Parathyroid adenoma (tissue), 2 donors: Measurements from ENCODE around the gene ABCC4.

ENCODE experiments used
- H2AFZ ChIP-seq: fragments of 300-600 bp; sonication (generic); one replicate; pipeline ENCODE4 v1.7.0; 2017; ENCODE audit warnings: antibody characterized with exemption, mild to moderate bottlenecking
- H3K27ac ChIP-seq: fragments of 300-600 bp; sonication (generic); one replicate; pipeline ENCODE4 v1.7.0; 2017
- H3K27me3 ChIP-seq: fragments of 300-600 bp; sonication (generic); one replicate; pipeline ENCODE4 v1.7.0; 2017; ENCODE audit warnings: low read length; ENCODE audit not compliant: control insufficient read depth, insufficient read depth
- H3K36me3 ChIP-seq: fragments of 300-600 bp; sonication (generic); one replicate; pipeline ENCODE4 v1.7.0; 2017; ENCODE audit warnings: low read length; ENCODE audit not compliant: control insufficient read depth, insufficient read depth
- H3K4me1 ChIP-seq: fragments of 300-600 bp; sonication (generic); one replicate; pipeline ENCODE4 v1.7.0; 2017; ENCODE audit warnings: control low read depth
- H3K4me2 ChIP-seq: fragments of 300-600 bp; sonication (generic); one replicate; pipeline ENCODE4 v1.7.0; 2017; ENCODE audit warnings: low read length
- H3K4me3 ChIP-seq: fragments of 300-600 bp; sonication (generic); one replicate; pipeline ENCODE4 v1.7.0; 2017; ENCODE audit warnings: low read depth, low read length
- H3K79me2 ChIP-seq: fragments of 300-600 bp; sonication (generic); one replicate; pipeline ENCODE4 v1.7.0; 2017; ENCODE audit warnings: control low read depth
- H3K9ac ChIP-seq: fragments of 300-600 bp; sonication (generic); one replicate; pipeline ENCODE4 v1.7.0; 2017; ENCODE audit warnings: mild to moderate bottlenecking
- H3K9me3 ChIP-seq: fragments of 300-600 bp; sonication (generic); one replicate; pipeline ENCODE4 v1.7.0; 2017; ENCODE audit warnings: low read length; ENCODE audit not compliant: control insufficient read depth
- TF ChIP-seq, protein P1 (sequence below): fragments of 300-600 bp; sonication (generic); IDR thresholded peaks from one replicate; pipeline ENCODE4 v1.7.0; 2017; ENCODE audit warnings: antibody characterized with exemption, mild to moderate bottlenecking
- donor health status: primary hyperparathyroidism.

Gene ABCC4

GRCh38 chr13:95100525-95101433, 200.5 kb downstream of the ABCC4 start:
- TF ChIP-seq, protein P1, sequence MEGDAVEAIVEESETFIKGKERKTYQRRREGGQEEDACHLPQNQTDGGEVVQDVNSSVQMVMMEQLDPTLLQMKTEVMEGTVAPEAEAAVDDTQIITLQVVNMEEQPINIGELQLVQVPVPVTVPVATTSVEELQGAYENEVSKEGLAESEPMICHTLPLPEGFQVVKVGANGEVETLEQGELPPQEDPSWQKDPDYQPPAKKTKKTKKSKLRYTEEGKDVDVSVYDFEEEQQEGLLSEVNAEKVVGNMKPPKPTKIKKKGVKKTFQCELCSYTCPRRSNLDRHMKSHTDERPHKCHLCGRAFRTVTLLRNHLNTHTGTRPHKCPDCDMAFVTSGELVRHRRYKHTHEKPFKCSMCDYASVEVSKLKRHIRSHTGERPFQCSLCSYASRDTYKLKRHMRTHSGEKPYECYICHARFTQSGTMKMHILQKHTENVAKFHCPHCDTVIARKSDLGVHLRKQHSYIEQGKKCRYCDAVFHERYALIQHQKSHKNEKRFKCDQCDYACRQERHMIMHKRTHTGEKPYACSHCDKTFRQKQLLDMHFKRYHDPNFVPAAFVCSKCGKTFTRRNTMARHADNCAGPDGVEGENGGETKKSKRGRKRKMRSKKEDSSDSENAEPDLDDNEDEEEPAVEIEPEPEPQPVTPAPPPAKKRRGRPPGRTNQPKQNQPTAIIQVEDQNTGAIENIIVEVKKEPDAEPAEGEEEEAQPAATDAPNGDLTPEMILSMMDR: no peak
- H3K36me3 ChIP-seq: peaks cover 6% of the 10 kb centered on the region
- no peaks in the 10 kb centered on the region for H3K9me3 ChIP-seq
- H3K79me2 ChIP-seq: no peaks in the 10 kb centered on the region
- no peak overlapping the region for H3K27ac ChIP-seq
- H3K4me3 ChIP-seq: no peak overlapping the region
- no peak overlapping the region for H2AFZ ChIP-seq
- no peaks in the 10 kb centered on the region for H3K27me3 ChIP-seq
- H3K9ac ChIP-seq: no peak overlapping the region
- H3K4me1 ChIP-seq: no peaks in the 10 kb centered on the region
- H3K4me2 ChIP-seq: no peak overlapping the region

DNA sequence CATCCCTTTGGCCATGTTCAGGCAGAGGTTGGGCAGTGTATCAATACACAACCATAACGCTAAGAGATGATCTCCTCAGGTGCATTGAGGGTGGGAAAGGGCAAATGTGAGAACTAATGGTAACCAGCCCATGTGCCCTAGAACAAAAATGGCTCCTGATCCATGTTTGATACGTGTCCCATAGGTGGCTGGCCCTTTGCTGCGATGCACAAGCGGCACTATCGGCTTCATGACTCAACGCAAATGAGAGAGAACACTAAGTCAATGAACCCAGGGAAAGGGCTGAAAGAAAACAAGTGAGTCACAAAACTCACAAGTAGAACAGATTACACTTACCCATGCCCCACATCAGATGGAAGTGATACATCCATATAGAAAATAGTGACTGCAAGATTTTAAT, 201.7 kb downstream of the ABCC4 start:
- TF ChIP-seq, protein P1: no peak

DNA sequence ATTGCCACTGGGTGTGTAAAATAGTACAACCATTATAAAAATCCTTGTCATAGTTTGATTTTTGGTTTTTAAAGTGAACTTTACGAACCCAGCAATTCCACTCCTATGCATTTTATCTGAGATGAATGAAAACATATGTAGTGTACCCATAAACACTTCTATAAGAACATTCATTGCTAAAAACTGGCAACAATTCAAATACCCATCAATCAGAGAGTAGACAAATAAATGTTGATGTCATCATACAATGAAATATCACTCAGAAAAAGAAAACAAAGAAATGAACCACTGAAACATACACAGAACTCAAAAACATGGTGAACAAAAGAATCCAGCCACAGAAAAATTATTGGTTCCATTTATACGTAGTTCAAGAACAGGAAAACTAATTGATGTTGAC, 202.3 kb downstream of the ABCC4 start:
- Histone ChIP-seq H3K9ac (no peak overlapping the region), H3K36me3 (peaks cover 6% of the 10 kb centered on the region), H2AFZ (no peak overlapping the region), H3K4me1 (no peaks in the 10 kb centered on the region), H3K4me2 (no peak overlapping the region), H3K79me2 (no peaks in the 10 kb centered on the region), H3K27ac (no peak overlapping the region), H3K4me3 (no peak overlapping the region), H3K27me3 (no peaks in the 10 kb centered on the region), H3K9me3 (no peaks in the 10 kb centered on the region)
- TF ChIP-seq, protein P1: no peak

More for the DNA sequence above, 201.7 kb downstream of the ABCC4 start:
- H3K36me3 ChIP-seq: peaks cover 6% of the 10 kb centered on the region
- no peaks in the 10 kb centered on the region for H3K9me3 ChIP-seq
- no peaks in the 10 kb centered on the region for H3K4me1 ChIP-seq
- H2AFZ ChIP-seq: no peak overlapping the region
- H3K9ac ChIP-seq: no peak overlapping the region
- H3K79me2 ChIP-seq: no peaks in the 10 kb centered on the region
- no peak overlapping the region for H3K27ac ChIP-seq
- H3K4me2 ChIP-seq: no peak overlapping the region
- no peaks in the 10 kb centered on the region for H3K27me3 ChIP-seq
- H3K4me3 ChIP-seq: no peak overlapping the region

DNA sequence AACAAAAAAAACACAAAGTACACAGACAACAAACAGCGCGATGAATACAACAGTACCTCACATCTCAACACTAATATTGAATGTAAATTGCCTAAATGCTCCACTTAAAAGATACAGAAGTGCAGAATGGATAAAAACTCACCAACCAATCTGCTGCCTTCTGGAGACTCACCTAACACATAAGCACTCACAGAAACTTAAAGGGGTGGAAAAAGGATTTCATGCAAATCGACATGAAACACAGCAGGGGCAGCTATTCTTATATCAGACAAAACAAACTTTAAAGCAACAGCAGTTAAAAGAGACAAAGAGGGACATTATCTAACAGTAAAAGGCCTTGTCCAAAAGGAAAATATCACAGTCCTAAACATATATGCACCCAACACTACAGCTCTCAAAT, 209.5 kb downstream of the ABCC4 start:
- TF ChIP-seq, protein P1: no peak
- H3K36me3 ChIP-seq: no peaks in the 10 kb centered on the region
- no peaks in the 10 kb centered on the region for H3K9me3 ChIP-seq
- no peaks in the 10 kb centered on the region for H3K79me2 ChIP-seq
- H3K4me1 ChIP-seq: no peaks in the 10 kb centered on the region
- no peak overlapping the region for H3K4me2 ChIP-seq
- no peak overlapping the region for H3K9ac ChIP-seq
- H3K27ac ChIP-seq: no peak overlapping the region
- no peaks in the 10 kb centered on the region for H3K27me3 ChIP-seq
- H2AFZ ChIP-seq: no peak overlapping the region
- no peak overlapping the region for H3K4me3 ChIP-seq
